Dedifferentiated amniotic fluid mesenchymal stem cell (primary cell): Measurements from ENCODE around the gene GNB1L.
"Not testable (repeated sequence)": the region's sequence is repeated elsewhere in the genome, so short reads cannot be mapped to it uniquely, and the experiment has no call there.

Experiments
- DNase-seq: peaks from one replicate; pipeline ENCODE4 v3.0.0-alpha.2; 2016; ENCODE audit errors: extremely low spot score

GNB1L gene

GRCh38 chr22:19795617-19796008, 59.1 kb downstream of the GNB1L start:
- DNase-seq, result no peak

GRCh38 chr22:19793661-19794310, 60.9 kb downstream of the GNB1L start:
- DNase-seq, result no peak

GRCh38 chr22:19793161-19793560, 61.5 kb downstream of the GNB1L start:
- DNase-seq, result no peak

GRCh38 chr22:19792383-19792896, 62.2 kb downstream of the GNB1L start:
- not testable (repeated sequence) for DNase-seq

GRCh38 chr22:19791894-19792293, 62.8 kb downstream of the GNB1L start:
- no peak for DNase-seq

- DNase-seq, result no peak
Measured at GRCh38 chr22:19791243-19791642, 63.4 kb downstream of the GNB1L start.

- DNase-seq, result no peak
Measured at GRCh38 chr22:19789828-19790227, 64.8 kb downstream of the GNB1L start.

- DNase-seq, result no peak
Measured at GRCh38 chr22:19789406-19789805, 65.3 kb downstream of the GNB1L start.

GRCh38 chr22:19788661-19789225, 65.9 kb downstream of the GNB1L start:
- no peak for DNase-seq

GRCh38 chr22:19787849-19788141, 66.9 kb downstream of the GNB1L start:
- no peak for DNase-seq

GRCh38 chr22:19786959-19787848, 67.5 kb downstream of the GNB1L start:
- DNase-seq, result no peak

GRCh38 chr22:19786264-19786585, 68.4 kb downstream of the GNB1L start:
- DNase-seq, result no peak

- no peak for DNase-seq
Measured at GRCh38 chr22:19785461-19786263, 69.0 kb downstream of the GNB1L start.

- no peak for DNase-seq
Measured at GRCh38 chr22:19784384-19785175, 70.1 kb downstream of the GNB1L start.

- no peak for DNase-seq
Measured at GRCh38 chr22:19783586-19784383, 70.9 kb downstream of the GNB1L start.

GRCh38 chr22:19782533-19782932, 72.1 kb downstream of the GNB1L start:
- no peak for DNase-seq

GRCh38 chr22:19779685-19780268, 74.9 kb downstream of the GNB1L start:
- DNase-seq, result no peak

- DNase-seq, result no peak
Measured at GRCh38 chr22:19779011-19779421, 75.7 kb downstream of the GNB1L start.

- not testable (repeated sequence) for DNase-seq
Measured at GRCh38 chr22:19777192-19777591, 77.5 kb downstream of the GNB1L start.

GRCh38 chr22:19776433-19777031, 78.1 kb downstream of the GNB1L start:
- DNase-seq, result no peak
